A549 (cell line): ENCODE data around the gene PDCD2L.

Experiments
- BCL3 ChIP-seq: fragments of >200 bp; sonication (Bioruptor Twin); formaldehyde crosslinking; IDR thresholded peaks from 3 replicates; pipeline ENCODE4 v1.6.1; 2016
- CTCF ChIP-seq: fragments of >200 bp; sonication (Bioruptor Twin); formaldehyde crosslinking; IDR thresholded peaks from 3 replicates; pipeline ENCODE4 v1.5.1; 2016
- E2F6 ChIP-seq: IDR thresholded peaks from 2 replicates; pipeline ENCODE4 v1.6.1; 2012; ENCODE audit warnings: low read depth, borderline replicate concordance
- EP300 ChIP-seq, 2 experiments: fragments of >200 bp; sonication (Bioruptor Twin); formaldehyde crosslinking; IDR thresholded peaks; 2 replicates in 1 of 2; 3 replicates in 1 of 2; pipeline ENCODE4 v1.6.1; 2016 to 2017
- HOXB5 ChIP-seq: fragments of 250-450 bp; sonication (Bioruptor Pico); IDR thresholded peaks from 2 replicates; pipeline ENCODE4 v1.5.0; 2020; ENCODE audit warnings: mild to moderate bottlenecking, moderate library complexity
- MAX ChIP-seq: IDR thresholded peaks from 2 replicates; pipeline ENCODE4 v1.6.1; 2012
- NFE2L2 ChIP-seq: fragments of 150-350 bp; conservative IDR thresholded peaks from 2 replicates; pipeline ENCODE4 v1.6.1; 2014; ENCODE audit warnings: low read length
- PBX3 ChIP-seq: IDR thresholded peaks from 2 replicates; pipeline ENCODE4 v1.6.1; 2012
- POLR2A ChIP-seq: IDR thresholded peaks from 2 replicates; pipeline ENCODE4 v1.6.1; 2012; ENCODE audit warnings: mild to moderate bottlenecking, low read length
- RCOR1 ChIP-seq: fragments of 150-350 bp; IDR thresholded peaks from 2 replicates; pipeline ENCODE4 v1.6.1; 2014; ENCODE audit warnings: antibody characterized with exemption, low read length, low read depth
- SREBF2 ChIP-seq: fragments of 450-650 bp; IDR thresholded peaks from 2 replicates; pipeline ENCODE4 v1.6.1; 2014; ENCODE audit warnings: mild to moderate bottlenecking, moderate library complexity
- USF2 ChIP-seq: fragments of 450-650 bp; IDR thresholded peaks from 2 replicates; pipeline ENCODE4 v1.6.1; 2014; ENCODE audit warnings: antibody characterized with exemption
- ZFP36 ChIP-seq: fragments of 450-650 bp; IDR thresholded peaks from 2 replicates; pipeline ENCODE4 v1.6.1; 2014; ENCODE audit warnings: borderline replicate concordance; ENCODE audit not compliant: partially characterized antibody
- ZNF302 ChIP-seq: fragments of 250-450 bp; sonication (Bioruptor Pico); IDR thresholded peaks from 2 replicates; pipeline ENCODE4 v1.9.0; 2021; ENCODE audit warnings: inconsistent platforms, mild to moderate bottlenecking, moderate library complexity

- TF ChIP-seq CTCF (no peak), POLR2A (no peak), ZNF302 (CRISPR knock-in tag) (no peak), EP300 (IDR thresholded peaks at IDR 0.05) (no peak), NFE2L2 (no peak), MAX (no peak), HOXB5 (CRISPR knock-in tag) (no peak), USF2 (no peak), E2F6 (no peak), SREBF2 (no peak), RCOR1 (no peak), BCL3 (no peak), ZFP36 (no peak), PBX3 (no peak)
These were observed 55.4 kb downstream of the PDCD2L start for GRCh38 chr19:34459614-34460013.
